HG02678 (cell line): ENCODE measurements around the gene IL32.
A peak's percentile ranks its signal among the peaks of the same experiment; 100 is the strongest.

Experiments
- ATAC-seq: cut with Tn5 transposase; IDR thresholded peaks from one replicate; pipeline ENCODE4 v1.9.1; 2021; ENCODE audit warnings: mild to moderate bottlenecking, moderate library complexity; ENCODE audit not compliant: unreplicated experiment

The IL32 gene

DNA sequence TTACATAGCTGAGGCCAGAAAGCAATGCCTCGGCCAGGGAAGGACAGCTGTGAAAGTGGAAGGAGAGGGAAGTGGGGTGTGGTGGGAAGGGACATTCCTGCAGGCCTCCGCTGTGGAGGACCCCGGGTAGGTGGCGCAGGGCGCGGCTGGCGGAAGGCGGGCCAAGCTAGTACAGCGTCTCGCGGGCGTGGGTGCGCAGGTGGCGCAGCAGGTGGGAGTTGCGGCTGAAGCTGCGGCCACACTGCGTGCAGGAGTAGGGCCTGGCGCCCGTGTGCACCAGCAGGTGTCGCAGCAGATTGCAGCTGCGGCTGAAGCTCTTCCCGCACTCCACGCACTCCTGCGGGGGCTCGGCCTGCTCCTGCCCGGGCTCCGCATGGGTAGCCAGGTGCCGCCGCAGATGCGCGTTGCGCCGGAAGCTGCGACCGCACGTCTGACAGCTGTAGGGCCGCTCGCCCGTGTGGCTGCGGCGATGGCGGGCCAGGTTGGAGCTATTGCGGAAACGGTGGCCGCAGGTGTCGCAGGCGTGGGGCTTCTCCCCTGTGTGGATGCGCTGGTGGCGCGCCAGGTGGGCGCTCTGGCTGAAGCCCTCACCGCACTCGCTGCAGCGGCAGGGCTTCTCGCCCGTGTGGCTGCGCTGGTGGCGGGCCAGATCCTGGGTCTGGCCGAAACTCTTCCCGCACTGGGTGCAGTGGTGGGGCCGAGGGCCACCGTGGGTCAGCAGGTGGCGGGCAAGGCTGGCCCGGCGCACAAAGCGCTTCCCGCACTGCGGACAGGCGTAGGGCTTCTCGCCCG is 23.7 kb downstream of the IL32 start:
- no peak for ATAC-seq

- no peak for ATAC-seq
These were observed 24.5 kb downstream of the IL32 start for GRCh38 chr16:3089717-3090592.

GRCh38 chr16:3091551-3091950 is 26.1 kb downstream of the IL32 start:
- no peak for ATAC-seq

DNA sequence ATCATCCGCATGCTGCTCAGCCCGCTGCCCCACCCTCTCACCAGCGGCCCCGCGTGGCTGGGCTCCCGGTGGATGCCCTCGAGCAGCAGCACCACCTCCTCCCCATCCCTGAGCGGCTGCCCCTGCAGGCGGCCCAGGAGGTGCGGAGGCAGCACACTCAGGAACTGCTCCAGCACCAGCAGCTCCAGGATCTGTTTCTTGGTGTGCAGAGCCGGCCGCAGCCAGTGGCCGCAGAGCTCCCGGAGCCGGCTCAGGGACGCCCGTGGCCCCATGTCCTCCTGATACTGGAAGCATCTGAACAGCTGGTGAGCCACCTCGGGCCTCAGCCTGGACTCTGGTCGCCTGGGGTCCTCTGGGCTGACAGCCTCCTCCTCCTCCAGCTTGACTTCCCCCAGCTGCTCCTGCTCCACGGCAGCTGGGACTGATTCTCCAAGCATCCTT is 27.1 kb downstream of the IL32 start:
- no peak for ATAC-seq

- ATAC-seq = no peak
These were observed 29.0 kb downstream of the IL32 start for GRCh38 chr16:3094289-3095027.

DNA sequence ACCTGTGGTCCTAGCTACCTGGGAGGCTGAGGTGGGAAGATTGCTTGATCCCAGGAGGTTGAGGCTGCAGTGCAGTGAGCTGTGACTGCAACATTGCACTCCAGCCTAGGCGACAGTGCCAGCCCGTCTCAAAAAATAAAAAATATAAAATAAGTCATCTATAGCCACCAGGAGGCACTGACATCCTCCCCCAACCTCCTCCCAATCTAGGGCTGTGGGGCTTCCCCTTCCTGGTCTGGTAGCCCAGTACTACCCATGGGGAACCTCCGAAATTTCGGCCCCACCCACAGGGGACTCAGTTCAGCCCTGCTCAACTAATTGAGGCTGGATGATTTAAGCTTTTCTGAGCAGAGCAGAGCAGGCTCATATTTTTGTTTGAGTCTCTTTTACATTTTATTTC is 30.4 kb downstream of the IL32 start:
- peak; percentile 46 for ATAC-seq

DNA sequence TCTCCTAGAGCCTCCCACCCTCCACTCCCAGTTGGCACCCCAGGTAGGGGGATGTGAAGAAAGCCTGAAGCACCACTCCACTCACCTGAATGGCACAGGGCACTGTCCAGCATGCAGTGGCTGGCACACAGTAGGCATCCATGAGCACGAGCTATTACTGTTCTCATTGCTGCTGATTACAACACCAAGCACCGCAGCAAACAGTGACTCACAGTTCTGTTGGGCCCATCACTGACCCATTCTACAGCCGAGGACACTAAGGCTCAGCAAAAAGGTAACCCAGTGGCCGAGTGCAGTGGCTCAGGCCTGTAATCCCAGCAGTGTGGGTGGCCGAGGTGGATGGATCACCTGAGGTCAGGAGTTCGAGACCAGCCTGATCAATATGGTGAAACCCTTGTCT is 30.9 kb downstream of the IL32 start:
- no peak for ATAC-seq

- no peak for ATAC-seq
These were observed 31.8 kb downstream of the IL32 start for GRCh38 chr16:3097266-3097665.

DNA sequence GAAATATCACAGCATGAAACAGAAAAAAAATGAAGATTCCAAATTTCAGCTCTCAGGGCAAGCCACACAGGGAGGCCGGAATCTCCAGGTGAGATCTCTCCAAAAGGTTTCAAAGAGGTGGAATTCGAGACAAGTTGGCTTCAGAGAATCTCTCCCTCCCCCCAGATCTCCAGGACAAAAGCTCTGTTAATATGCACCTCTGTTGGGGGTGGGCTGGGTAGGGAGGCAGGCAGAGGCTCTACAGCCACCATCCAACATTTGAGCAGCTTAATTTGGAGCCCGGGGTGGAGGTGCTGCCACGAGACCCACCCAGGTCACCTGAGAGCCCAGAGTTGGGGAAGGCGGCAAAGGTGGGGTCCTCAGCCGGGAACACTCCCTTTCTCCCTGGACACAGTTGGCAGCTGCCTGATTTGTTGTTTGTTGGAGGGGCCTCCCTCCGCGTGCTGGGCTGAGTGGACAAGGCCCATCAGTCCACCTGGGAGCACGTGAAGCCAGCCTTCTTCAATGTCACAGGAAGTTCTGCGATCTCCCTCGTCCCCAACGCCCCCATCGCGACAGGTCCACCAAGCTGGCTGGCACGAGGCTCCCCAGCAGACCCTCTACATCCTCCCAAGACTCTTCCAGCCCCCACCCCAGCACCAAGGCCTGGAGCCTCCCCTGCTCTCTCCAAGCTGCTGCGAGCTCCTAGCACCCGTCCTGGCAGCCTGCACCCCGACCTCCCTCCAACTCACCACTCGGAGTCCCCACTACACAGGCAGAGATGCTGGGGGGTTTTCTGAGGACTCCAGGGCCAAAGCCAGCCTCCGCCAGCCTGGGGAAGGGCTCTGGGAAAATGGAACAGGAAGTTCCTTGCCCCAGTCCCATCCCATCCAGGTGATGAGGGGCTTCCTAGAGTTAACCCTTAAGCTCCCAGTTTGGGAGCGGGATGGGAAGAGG is 33.3 kb downstream of the IL32 start, which contains the start of gene ZSCAN10:
Gene ZSCAN10 (minus strand): TSS at position 836 of the 936 bp plus-strand sequence. CDS start 6,357 bp downstream, outside the sequence.
- ATAC-seq = no peak

DNA sequence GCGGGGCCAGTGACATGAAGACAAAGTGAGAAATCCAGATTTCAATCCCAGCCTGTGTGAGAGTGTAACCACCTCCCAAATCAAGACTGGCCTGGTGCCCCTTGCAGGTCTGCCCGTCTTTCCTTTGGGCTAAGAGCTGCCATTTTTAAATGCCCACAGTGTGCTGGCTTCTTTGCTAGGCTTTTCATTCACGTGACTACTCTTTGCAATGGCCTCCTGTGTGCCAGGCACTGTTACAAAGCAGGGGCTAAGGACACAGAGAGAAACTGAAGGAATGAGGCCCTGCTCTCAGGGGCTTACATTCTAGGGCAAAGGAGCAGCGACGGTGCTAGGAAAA is 33.9 kb downstream of the IL32 start:
- ATAC-seq = no peak

DNA sequence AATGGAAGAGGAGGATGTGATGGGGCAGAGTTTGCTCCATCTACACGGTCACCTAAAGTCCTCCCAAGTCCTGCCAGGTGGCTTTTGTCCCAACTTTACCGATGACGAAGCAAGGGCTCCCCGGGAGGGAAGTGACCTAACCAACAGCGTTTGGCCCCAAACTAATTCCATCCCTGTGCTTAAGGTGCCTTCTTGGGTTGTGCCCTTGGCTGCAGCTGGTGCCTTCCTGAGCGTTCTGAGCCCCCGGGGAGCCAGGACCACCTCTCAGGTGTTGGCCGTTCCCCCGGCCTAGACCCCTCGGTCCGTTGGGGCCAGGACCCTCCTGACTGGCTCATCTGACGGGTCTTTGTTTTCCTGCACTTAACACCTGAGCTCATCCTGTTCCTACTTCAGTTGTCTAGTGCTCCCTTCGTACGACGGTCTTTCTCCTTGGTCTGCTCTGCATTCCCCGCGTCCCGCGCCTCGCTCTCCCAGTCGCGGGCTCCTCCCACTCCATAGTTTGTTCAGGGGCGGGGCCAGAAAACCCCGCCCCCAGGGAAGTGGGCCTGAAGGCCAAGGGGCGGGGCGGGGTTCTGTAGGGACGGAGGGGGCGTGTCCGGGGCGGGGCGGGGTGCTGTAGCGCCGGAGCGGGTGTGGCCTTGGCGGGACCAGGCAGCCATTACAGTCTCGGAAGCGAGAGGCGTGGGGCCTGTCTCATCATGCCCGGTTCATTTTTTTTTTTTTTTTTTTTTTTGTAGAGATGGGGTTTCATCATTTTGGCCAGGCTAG is 34.5 kb downstream of the IL32 start:
- ATAC-seq = peak; percentile 74

DNA sequence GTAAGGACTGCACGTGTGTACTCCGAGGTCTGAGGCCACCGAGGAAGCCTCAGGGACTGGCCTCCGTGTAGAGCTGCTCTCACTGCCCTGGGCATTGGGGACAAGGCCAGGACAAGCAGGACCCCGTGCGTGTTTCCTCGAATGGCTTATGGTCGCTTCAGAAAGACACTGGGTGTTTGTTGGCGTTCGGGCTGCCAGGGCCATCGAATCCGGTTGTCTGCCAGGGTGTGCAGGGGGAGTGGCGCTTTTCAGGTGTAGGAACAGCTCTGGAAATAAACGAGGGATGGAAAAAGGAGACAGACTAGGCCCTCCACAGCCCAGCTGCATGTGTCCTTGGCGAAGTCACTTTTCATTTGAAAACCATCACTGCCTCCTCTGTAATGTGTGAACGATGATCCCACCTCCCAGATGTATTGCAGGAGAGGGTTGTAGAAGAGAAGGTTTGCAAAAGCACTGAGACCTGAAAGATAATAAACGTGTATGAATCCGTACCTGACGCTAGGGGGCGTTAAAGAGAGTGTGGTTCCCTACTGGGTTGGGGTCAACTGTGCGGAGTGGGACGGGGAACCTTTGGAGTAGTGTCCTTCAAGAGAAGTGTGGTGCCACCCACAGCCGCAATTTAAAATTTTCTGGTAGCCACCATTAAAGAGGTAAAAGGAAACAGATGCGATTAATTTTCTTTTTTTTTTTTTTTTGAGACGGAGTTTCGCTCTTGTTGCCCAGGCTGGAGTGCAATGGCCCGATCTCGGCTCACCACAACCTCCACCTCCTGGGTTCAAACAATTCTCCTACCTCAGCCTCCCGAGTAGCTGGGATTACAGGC is 35.8 kb downstream of the IL32 start:
- ATAC-seq = no peak

GRCh38 chr16:3101841-3102470 is 36.5 kb downstream of the IL32 start:
- ATAC-seq = no peak

DNA sequence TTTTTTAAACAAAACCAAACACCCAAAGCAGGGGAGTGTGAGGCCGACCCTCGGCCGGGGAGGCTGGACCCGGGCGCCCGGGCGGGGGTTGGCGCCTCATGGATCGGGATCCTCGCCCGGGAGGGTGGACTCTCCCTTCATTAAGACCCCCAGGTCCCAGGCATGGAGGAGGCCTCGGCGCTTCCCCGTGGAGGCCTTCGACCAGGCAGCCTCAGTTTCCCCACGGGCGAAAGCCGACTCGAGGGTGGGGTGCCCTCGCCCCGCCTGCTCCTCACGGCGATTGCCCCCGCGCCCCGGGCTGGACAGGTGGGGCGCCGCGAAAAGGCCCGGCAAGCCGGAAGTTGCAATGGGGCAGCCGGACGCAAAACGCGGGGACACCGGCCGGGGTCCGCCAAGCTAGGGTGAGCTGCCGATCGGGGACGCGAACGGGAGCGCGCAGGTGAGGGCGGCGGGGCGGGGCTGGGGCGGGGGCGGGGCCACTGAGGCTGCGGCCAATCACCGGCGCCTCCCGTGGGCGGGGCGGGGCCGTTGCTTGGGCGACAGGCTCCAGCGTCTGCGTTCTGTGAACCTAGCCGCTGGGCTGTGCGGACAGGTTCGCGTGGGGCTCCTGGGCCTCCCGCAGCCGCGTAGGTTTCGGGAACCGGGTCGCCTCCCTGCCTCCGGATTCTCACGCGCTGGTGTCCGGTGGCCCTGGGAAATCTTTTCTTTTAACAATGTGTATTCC is 40.9 kb downstream of the IL32 start:
- ATAC-seq = peak; percentile 89

DNA sequence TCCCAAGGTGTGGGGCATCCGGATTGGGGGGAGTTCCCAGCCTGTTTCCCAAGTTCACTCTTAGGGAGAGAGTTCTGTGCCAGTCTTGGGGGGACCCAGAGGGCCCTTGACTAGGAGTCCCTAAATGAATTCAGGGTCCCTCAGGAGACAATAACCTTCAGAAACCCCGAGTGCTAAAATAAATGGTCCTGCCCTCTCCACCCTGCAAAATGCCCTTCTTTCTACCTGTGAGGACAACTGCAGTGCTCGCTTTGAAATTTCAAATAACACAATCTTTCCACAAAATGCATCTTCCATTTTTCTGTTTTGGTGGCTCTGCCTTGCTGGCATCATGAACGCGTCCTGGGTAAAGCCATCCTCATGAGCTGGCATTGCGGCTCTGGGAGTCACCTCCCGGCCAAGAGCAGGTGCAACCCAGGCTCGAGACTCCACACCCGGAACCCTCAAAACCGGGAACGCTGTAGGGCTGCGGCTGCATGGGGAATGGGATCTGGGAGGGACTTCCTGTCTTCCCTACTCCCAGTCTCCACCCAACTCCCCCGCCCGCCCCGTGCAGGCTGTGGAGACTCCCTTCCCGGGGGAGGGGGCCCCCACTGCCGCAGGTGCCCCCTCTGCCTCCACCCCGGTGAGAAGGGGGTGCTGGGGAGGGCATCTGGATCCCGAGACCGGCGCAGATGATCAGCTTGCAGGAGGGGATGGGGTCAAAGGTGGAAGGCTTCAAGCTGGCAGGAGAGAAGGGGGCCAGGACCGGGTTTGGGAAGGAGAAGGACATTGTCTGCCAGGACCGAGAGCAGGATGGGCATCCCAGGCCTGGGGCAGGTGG is 46.8 kb downstream of the IL32 start, which contains the start of gene ZNF205:
Gene ZNF205 (plus strand): TSS at position 529 of the 823 bp plus-strand sequence. CDS start 845 bp downstream, outside the sequence.
- no peak for ATAC-seq

DNA sequence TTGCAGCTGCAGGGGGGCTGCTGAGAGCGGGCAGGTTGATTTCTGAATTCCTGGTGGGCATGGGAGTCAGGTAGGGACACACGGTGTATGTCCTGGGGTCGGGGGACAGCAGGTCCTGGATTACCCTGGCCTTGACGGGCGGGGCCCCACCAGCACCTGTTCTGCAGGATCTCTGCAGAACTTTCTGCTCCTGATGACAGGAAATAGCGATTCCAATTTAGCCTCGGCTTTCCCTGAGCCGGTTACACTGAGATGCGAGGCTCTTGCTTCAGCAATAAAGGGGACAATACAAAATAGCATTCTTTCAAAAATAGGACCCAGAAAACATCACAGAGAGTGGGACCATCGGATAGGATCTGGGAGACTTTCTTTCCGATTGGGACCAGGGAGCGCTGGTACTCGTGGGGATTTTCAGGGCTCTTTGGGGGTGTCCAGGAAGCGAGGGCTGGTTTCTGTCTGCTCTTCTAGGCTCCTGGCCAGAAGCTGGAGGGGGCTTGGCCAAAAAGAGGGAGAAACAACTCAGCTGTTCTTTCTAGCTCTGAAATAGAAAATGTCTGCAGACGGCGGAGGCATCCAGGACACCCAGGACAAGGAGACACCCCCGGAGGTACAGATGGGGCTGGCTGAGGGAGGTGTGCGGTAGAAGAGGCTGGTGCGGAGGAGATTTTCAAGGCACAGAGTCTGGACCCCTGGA is 47.6 kb downstream of the IL32 start:
- ATAC-seq = no peak
